ENCODE data around the gene PLRG1. TPM values are rescaled to one million over a fixed set of nuclear protein-coding genes. Genes with fewer than 3 reads are reported as not detected.

PLRG1 gene
- polyA plus RNA-seq, 3 donors, result 34.6 to 56.1 (median 52.5) TPM

GRCh38 chr4:154551872-154552686 lies 1.9 kb upstream of the PLRG1 start:
- TF ChIP-seq CTCF (IDR thresholded peaks at IDR 0.05), result peak; percentile 85
- Histone ChIP-seq H3K9ac (ENCODE audit: insufficient read depth, low read length, poor library complexity, severe bottlenecking) (no peak overlapping the region), H3K36me3 (replicated peaks in 1 of 2; ENCODE audit: control insufficient read depth in 1 of 2, insufficient read depth in 2 of 2, low read length in 2 of 2) (peaks cover 4 to 8% of the 10 kb centered on the region in 2 donors), H3K4me1 (ENCODE audit: control insufficient read depth in 1 of 2, insufficient read depth in 2 of 2, low read length in 2 of 2) (peaks cover 17 to 21% of the 10 kb centered on the region in 2 donors), H3K79me2 (ENCODE audit: insufficient read depth, low read length) (peaks cover 20% of the 10 kb centered on the region), H3K4me3 (replicated peaks in 1 of 3; ENCODE audit: low read depth in 2 of 3, low read length in 3 of 3) (no peak overlapping the region), H4K20me1 (ENCODE audit: insufficient read depth, low read length) (peaks cover 5% of the 10 kb centered on the region), H3K27ac (ENCODE audit: low read depth in 1 of 2, low read length in 2 of 2) (no peak overlapping the region), H3K9me3 (replicated peaks in 1 of 2; ENCODE audit: control insufficient read depth in 1 of 2, insufficient read depth in 1 of 2, low read length in 2 of 2) (peaks cover 0 to under 1% of the 10 kb centered on the region in 2 donors), H3K27me3 (ENCODE audit: control insufficient read depth in 2 of 2, insufficient read depth in 2 of 2, low read length in 2 of 2) (no peaks in the 10 kb centered on the region), H3K4me2 (replicated peaks; ENCODE audit: extremely low read depth, low read length, poor library complexity, severe bottlenecking) (no peak overlapping the region), H2AFZ (ENCODE audit: insufficient read depth, low read depth, low read length, poor library complexity, severe bottlenecking) (no peak overlapping the region)
- H3K9me3 Mint-ChIP-seq, result peaks cover 0 to 3% (median under 1%) of the 10 kb centered on the region in 7 donors
- H3K27me3 Mint-ChIP-seq (ENCODE audit: low read depth in 3 of 3), result peaks cover 1 to 5% (median 2%) of the 10 kb centered on the region in 3 donors
- no peak overlapping the region for H3K27ac Mint-ChIP-seq
- peaks cover 2 to 4% of the 10 kb centered on the region in 2 donors for H3K36me3 Mint-ChIP-seq
- intact Hi-C loops (cut with micrococcal nuclease), result loop anchor here in 1 of 2 donors (10.0 kb wide), 1 partner anchor 823 kb away; the partner anchor contains the start of gene MAP9
- WGBS (ENCODE audit: insufficient coverage), result no CpG with 5 or more reads among the region's 6 CpGs
- H3K4me3 Mint-ChIP-seq, result no peak overlapping the region
- DNase-seq, result peak; percentile 59 to 69 (median 66)
- H3K4me1 Mint-ChIP-seq, result peaks cover 13% of the 10 kb centered on the region

- Mint-ChIP-seq H3K9me3 (peaks cover 0 to 2% (median 0%) of the 10 kb centered on the region in 7 donors), H3K4me1 (peaks cover 13% of the 10 kb centered on the region), H3K36me3 (peaks cover 53 to 55% of the 10 kb centered on the region in 2 donors), H3K4me3 (no peak overlapping the region), H3K27ac (no peak overlapping the region), H3K27me3 (ENCODE audit: low read depth in 3 of 3) (no peaks in the 10 kb centered on the region)
- intact Hi-C loops (cut with micrococcal nuclease), result no loop called here
- no peaks in the 10 kb centered on the region for H3K27me3 ChIP-seq (ENCODE audit: control insufficient read depth in 2 of 2, insufficient read depth in 2 of 2, low read length in 2 of 2)
- DNase-seq, result no peak
- no peak overlapping the region for H3K9ac ChIP-seq (ENCODE audit: insufficient read depth, low read length, poor library complexity, severe bottlenecking)
- H4K20me1 ChIP-seq (ENCODE audit: insufficient read depth, low read length), result peaks cover 5% of the 10 kb centered on the region
- H3K4me1 ChIP-seq (ENCODE audit: control insufficient read depth in 1 of 2, insufficient read depth in 2 of 2, low read length in 2 of 2), result peaks cover 15 to 19% of the 10 kb centered on the region in 2 donors
- no peak overlapping the region for H3K4me2 ChIP-seq (replicated peaks; ENCODE audit: extremely low read depth, low read length, poor library complexity, severe bottlenecking)
- H3K9me3 ChIP-seq (replicated peaks in 1 of 2; ENCODE audit: control insufficient read depth in 1 of 2, insufficient read depth in 1 of 2, low read length in 2 of 2), result no peaks in the 10 kb centered on the region
- no peak overlapping the region for H3K4me3 ChIP-seq (replicated peaks in 1 of 3; ENCODE audit: low read depth in 2 of 3, low read length in 3 of 3)
- H3K36me3 ChIP-seq (replicated peaks in 1 of 2; ENCODE audit: control insufficient read depth in 1 of 2, insufficient read depth in 2 of 2, low read length in 2 of 2), result peaks cover 67 to 72% of the 10 kb centered on the region in 2 donors
- no peak overlapping the region for H2AFZ ChIP-seq (ENCODE audit: insufficient read depth, low read depth, low read length, poor library complexity, severe bottlenecking)
- H3K27ac ChIP-seq (ENCODE audit: low read depth in 1 of 2, low read length in 2 of 2), result no peak overlapping the region
- TF ChIP-seq CTCF (IDR thresholded peaks at IDR 0.05), result no peak
- 100% methylated on average over 3 of the region's 4 CpGs for WGBS (ENCODE audit: insufficient coverage)
- H3K79me2 ChIP-seq (ENCODE audit: insufficient read depth, low read length), result peaks cover 20% of the 10 kb centered on the region
Measured at GRCh38 chr4:154545689-154546088, 4.5 kb downstream of the PLRG1 start.
